ENCODE results near the gene TXNRD1. TPM values are rescaled to one million over a fixed set of nuclear protein-coding genes. Genes with fewer than 3 reads are reported as not detected.

Gene TXNRD1
- total and polyA plus RNA-seq, 9 donors, result 30.2 to 44.2 (median 40.8) TPM

DNA sequence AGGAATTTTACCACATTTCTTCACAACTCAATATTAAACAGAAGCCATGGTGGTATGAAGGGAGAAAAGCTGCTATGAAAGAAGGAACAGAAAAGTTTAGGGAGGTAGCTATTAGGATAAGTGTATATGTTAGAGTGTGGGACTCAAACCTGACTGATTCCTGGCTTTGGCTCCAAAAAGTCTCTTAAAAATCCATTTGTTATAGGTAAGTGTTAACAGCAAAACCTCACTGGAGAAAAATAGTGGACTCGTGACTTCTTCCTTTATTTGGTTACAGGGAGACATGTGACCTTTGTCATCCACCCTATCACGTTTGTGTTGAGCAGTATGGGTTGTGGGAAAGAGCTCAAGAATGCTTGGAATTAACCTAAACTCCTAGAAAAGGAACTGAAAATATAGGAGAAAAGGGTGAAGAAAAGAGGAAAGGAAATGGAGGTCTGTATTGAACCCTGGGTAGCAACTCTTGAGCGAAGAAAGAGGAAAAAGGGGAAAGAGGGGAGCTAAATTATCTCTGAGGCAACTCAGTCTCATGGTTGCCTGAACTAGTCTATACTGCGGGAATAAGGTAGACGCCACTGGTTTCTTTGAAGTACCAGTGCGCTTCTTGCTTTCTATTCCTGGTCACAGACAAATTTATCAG, 84.4 kb downstream of the TXNRD1 start:
- Histone ChIP-seq H3K27me3 (ENCODE audit: control insufficient read depth, insufficient read depth, low read length) (no peaks in the 10 kb centered on the region), H3K27ac (ENCODE audit: low read length) (no peak overlapping the region), H3K9me3 (replicated peaks; ENCODE audit: control insufficient read depth, low read depth, low read length) (no peaks in the 10 kb centered on the region), H3K4me3 (ENCODE audit: low read length) (no peak overlapping the region), H3K36me3 (ENCODE audit: control insufficient read depth, insufficient read depth, low read length) (peaks cover 8% of the 10 kb centered on the region), H3K4me1 (ENCODE audit: control insufficient read depth, insufficient read depth, low read length) (peaks cover 12% of the 10 kb centered on the region)
- WGBS (ENCODE audit: insufficient coverage), result 95% methylated on average over 3 of the region's 6 CpGs
- DNase-seq, result no peak

DNA sequence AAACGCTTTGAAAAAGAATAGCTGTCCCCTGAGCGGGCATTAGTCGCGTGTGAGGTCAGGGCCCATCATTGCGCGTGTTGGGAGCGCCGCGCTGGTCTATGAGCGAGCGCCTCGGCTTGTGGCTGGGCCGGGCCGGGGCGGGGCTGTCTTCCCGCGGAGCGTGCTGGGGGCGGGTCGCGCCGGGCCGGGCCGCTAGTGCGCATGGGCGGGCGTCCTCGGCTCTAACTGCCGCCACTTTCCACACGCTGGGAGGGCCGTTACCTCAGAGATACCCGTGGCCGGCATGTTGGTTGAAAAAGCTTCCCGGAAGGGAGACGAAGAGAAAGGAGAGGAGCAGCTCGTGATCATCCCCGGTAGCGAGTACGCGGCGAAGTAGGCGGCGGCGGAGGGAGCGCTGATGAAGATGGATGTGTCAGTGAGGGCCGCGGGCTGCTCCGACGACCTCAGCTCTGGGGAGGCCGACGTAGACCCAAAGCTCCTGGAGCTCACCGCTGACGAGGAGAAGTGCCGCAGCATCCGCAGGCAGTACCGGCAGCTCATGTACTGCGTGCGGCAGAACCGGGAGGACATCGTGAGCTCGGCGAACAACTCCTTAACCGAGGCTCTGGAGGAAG, 88.1 kb downstream of the TXNRD1 start, which contains the start of gene EID3:
Gene EID3, plus strand, starts transcription at position 202 of the 614 bp plus-strand sequence. Its CDS starts 196 bp downstream, at position 398.
- H3K27me3 ChIP-seq (ENCODE audit: control insufficient read depth, insufficient read depth, low read length), result no peaks in the 10 kb centered on the region
- H3K4me3 ChIP-seq (ENCODE audit: low read length), result peak within 1 kb of the TSS; percentile 67
- H3K27ac ChIP-seq (ENCODE audit: low read length), result peak within 1 kb of the TSS; percentile 87
- no peaks in the 10 kb centered on the region for H3K9me3 ChIP-seq (replicated peaks; ENCODE audit: control insufficient read depth, low read depth, low read length)
- 8% methylated on average over 63 of the region's 63 CpGs for WGBS (ENCODE audit: insufficient coverage)
- no peaks in the 10 kb centered on the region for H3K36me3 ChIP-seq (ENCODE audit: control insufficient read depth, insufficient read depth, low read length)
- DNase-seq, result peak; percentile 94
- peaks cover 12% of the 10 kb centered on the region for H3K4me1 ChIP-seq (ENCODE audit: control insufficient read depth, insufficient read depth, low read length)

DNA sequence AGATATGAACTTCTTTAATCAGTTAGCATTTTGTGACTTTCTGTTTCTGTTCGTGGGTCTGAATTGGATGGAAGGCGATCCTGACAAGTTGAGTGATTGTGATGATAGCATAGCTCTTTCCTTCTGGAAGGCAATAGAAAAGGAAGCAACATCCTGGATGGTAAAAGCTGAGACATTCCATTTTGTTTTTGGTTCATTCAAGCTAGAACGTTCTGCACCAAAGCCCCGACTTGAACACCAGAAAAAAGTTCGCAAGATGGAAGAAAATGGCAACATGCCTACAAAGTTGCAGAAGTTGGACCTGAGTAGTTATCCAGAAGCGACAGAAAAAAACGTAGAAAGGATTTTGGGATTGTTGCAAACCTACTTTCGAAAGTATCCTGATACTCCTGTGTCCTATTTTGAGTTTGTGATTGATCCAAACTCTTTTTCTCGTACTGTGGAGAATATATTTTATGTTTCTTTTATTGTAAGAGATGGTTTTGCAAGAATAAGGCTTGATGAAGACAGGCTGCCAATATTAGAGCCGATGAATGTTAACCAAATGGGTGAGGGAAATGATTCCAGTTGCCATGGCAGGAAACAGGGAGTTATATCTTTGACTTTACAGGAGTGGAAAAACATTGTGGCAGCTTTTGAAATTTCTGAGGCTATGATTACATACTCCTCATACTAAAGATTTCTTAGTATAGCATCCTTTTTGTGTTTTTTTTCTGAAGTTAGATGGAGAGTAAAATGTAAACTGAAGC, 88.9 kb downstream of the TXNRD1 start:
- WGBS (ENCODE audit: insufficient coverage), result 87% methylated on average over 10 of the region's 10 CpGs
- peaks cover 12% of the 10 kb centered on the region for H3K4me1 ChIP-seq (ENCODE audit: control insufficient read depth, insufficient read depth, low read length)
- H3K9me3 ChIP-seq (replicated peaks; ENCODE audit: control insufficient read depth, low read depth, low read length), result no peaks in the 10 kb centered on the region
- DNase-seq, result peak; percentile 50
- peak overlapping the region; percentile 79 for H3K27ac ChIP-seq (ENCODE audit: low read length)
- no peaks in the 10 kb centered on the region for H3K27me3 ChIP-seq (ENCODE audit: control insufficient read depth, insufficient read depth, low read length)
- peak overlapping the region; percentile 67 for H3K4me3 ChIP-seq (ENCODE audit: low read length)
- no peaks in the 10 kb centered on the region for H3K36me3 ChIP-seq (ENCODE audit: control insufficient read depth, insufficient read depth, low read length)

DNA sequence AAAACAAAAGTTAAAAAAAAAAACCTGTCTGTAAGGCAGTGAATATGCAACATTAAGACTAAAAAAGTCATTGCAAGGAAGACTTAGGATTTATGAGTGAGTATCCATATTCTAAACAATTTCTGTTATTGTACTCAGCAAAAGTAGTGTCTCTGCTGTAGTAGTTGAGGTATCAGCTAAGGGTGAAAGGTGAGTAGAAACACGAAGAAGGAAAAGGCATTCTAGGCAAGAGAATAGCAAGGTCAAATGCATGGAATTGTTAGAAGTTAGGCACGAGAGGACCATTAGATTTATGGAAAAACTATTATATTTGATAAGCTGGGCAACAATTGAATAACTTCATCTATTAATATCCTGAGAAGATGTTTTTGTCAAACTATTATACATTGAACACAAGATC, 89.8 kb downstream of the TXNRD1 start:
- Histone ChIP-seq H3K4me1 (ENCODE audit: control insufficient read depth, insufficient read depth, low read length) (peaks cover 12% of the 10 kb centered on the region), H3K9me3 (replicated peaks; ENCODE audit: control insufficient read depth, low read depth, low read length) (no peaks in the 10 kb centered on the region), H3K27me3 (ENCODE audit: control insufficient read depth, insufficient read depth, low read length) (no peaks in the 10 kb centered on the region), H3K27ac (ENCODE audit: low read length) (no peak overlapping the region), H3K4me3 (ENCODE audit: low read length) (no peak overlapping the region), H3K36me3 (ENCODE audit: control insufficient read depth, insufficient read depth, low read length) (peaks cover 2% of the 10 kb centered on the region)
- 100% methylated on average over 1 of the region's 2 CpGs for WGBS (ENCODE audit: insufficient coverage)
- DNase-seq, result no peak

DNA sequence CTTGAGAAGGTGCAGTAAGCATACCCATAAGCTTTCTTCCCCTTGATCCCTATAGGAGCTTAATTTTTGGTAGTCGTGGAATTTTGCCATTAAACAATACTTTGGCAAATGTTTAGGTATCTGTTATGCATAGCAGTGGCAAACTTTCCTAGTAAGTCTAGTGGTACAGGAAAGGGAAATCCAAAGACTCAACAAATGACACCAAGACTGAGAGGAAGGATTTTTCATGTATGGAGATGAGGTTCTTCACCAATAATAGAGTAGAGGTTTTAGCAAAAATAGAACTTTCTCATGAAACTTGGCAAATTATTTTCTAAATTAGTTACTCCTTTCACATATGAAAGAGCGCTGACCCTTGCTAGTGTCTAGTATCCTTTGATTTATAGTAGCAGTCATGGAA, 90.8 kb downstream of the TXNRD1 start:
- whole genome bisulfite sequencing (ENCODE audit: insufficient coverage), result no CpG with 5 or more reads among the region's 2 CpGs
- H3K4me1 ChIP-seq (ENCODE audit: control insufficient read depth, insufficient read depth, low read length), result peaks cover 12% of the 10 kb centered on the region
- peaks cover 4% of the 10 kb centered on the region for H3K36me3 ChIP-seq (ENCODE audit: control insufficient read depth, insufficient read depth, low read length)
- H3K27me3 ChIP-seq (ENCODE audit: control insufficient read depth, insufficient read depth, low read length), result no peaks in the 10 kb centered on the region
- H3K4me3 ChIP-seq (ENCODE audit: low read length), result no peak overlapping the region
- no peak for DNase-seq
- no peak overlapping the region for H3K27ac ChIP-seq (ENCODE audit: low read length)
- no peaks in the 10 kb centered on the region for H3K9me3 ChIP-seq (replicated peaks; ENCODE audit: control insufficient read depth, low read depth, low read length)

DNA sequence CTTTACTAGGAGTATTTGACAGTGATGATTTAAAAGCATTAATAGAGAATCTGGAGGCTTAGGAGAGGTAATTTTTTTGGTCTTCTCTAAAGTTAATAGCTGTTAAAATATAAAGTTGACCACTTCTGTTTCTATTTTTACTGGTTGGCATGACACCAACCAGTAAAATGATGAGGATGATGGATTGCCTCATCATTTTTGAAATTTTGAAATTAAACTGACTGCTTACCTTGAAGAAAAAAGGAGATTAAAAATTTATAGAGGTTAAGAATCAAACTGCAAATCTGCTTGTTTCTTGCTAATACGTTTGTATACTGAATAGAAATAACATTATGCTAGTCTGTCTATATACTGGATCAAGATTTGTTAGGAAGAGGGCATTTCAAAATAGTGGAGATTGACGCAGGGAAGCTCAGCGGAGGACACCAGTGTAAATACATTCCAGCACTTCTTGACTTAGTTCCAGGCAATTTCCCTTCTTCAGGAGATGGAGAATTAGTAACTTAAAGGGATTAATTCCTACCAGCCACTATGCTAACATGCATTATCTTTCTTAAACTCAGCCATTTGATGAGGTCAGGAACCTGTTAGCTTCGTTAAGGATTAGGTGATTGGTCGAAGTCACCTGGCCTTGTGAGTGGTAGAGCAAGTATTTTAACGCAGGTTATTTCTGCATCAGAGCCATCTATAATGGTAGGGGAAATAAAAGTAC, 91.5 kb downstream of the TXNRD1 start:
- DNase-seq, result no peak
- no peaks in the 10 kb centered on the region for H3K9me3 ChIP-seq (replicated peaks; ENCODE audit: control insufficient read depth, low read depth, low read length)
- WGBS (ENCODE audit: insufficient coverage), result 94% methylated on average over 2 of the region's 6 CpGs
- peaks cover 6% of the 10 kb centered on the region for H3K36me3 ChIP-seq (ENCODE audit: control insufficient read depth, insufficient read depth, low read length)
- H3K4me1 ChIP-seq (ENCODE audit: control insufficient read depth, insufficient read depth, low read length), result peaks cover 12% of the 10 kb centered on the region
- H3K27me3 ChIP-seq (ENCODE audit: control insufficient read depth, insufficient read depth, low read length), result no peaks in the 10 kb centered on the region
- no peak overlapping the region for H3K4me3 ChIP-seq (ENCODE audit: low read length)
- no peak overlapping the region for H3K27ac ChIP-seq (ENCODE audit: low read length)

DNA sequence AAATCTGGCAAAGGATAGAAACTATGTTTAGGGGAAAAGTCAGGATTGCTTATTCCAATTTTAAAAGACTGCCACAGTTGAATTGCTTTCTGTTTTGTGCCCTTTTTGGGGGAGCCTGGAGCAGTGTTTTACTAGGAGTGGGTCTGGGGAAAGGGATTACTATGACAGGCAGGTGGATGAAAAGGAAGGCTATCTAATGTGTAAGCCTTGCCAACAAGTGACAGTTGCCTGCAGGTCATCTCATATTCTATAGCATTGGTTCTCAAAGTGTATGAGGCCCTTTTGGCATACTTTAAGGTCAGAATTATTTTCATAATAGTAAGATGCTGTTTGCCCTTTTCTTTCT, 92.0 kb downstream of the TXNRD1 start:
- Histone ChIP-seq H3K9me3 (replicated peaks; ENCODE audit: control insufficient read depth, low read depth, low read length) (no peaks in the 10 kb centered on the region), H3K4me1 (ENCODE audit: control insufficient read depth, insufficient read depth, low read length) (peaks cover 12% of the 10 kb centered on the region), H3K27ac (ENCODE audit: low read length) (no peak overlapping the region), H3K27me3 (ENCODE audit: control insufficient read depth, insufficient read depth, low read length) (no peaks in the 10 kb centered on the region), H3K4me3 (ENCODE audit: low read length) (no peak overlapping the region), H3K36me3 (ENCODE audit: control insufficient read depth, insufficient read depth, low read length) (peaks cover 9% of the 10 kb centered on the region)
- no peak for DNase-seq

DNA sequence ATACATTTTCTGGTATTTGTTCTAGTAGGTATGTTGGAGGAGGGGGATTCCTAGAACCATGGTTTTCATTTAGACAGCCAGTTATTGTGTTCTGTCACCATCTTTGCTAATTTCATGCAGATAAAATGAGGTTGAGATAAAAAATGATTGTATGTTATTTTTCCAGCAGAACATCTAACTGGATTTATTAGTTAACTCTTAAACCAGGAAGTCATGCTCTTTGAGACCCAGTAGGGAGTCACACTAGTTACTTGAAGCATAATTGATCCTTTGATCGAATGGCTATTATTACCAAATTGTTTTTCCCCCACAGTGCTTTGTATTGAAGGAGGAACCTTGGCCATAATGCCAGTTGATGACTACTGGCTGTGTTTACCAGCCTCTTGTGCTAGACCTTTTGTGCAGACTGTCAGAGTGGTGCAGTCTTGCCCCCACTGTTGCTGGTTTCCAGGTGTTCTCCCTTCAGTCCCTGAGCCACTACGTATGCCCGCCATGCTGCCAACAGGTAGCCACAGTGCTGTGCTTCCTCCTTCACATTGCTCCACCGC, 93.9 kb downstream of the TXNRD1 start:
- H3K36me3 ChIP-seq (ENCODE audit: control insufficient read depth, insufficient read depth, low read length), result peaks cover 17% of the 10 kb centered on the region
- WGBS (ENCODE audit: insufficient coverage), result no CpG with 5 or more reads among the region's 4 CpGs
- DNase-seq, result no peak
- H3K27ac ChIP-seq (ENCODE audit: low read length), result no peak overlapping the region
- H3K4me3 ChIP-seq (ENCODE audit: low read length), result no peak overlapping the region
- no peaks in the 10 kb centered on the region for H3K4me1 ChIP-seq (ENCODE audit: control insufficient read depth, insufficient read depth, low read length)
- H3K9me3 ChIP-seq (replicated peaks; ENCODE audit: control insufficient read depth, low read depth, low read length), result no peaks in the 10 kb centered on the region
- no peaks in the 10 kb centered on the region for H3K27me3 ChIP-seq (ENCODE audit: control insufficient read depth, insufficient read depth, low read length)

DNA sequence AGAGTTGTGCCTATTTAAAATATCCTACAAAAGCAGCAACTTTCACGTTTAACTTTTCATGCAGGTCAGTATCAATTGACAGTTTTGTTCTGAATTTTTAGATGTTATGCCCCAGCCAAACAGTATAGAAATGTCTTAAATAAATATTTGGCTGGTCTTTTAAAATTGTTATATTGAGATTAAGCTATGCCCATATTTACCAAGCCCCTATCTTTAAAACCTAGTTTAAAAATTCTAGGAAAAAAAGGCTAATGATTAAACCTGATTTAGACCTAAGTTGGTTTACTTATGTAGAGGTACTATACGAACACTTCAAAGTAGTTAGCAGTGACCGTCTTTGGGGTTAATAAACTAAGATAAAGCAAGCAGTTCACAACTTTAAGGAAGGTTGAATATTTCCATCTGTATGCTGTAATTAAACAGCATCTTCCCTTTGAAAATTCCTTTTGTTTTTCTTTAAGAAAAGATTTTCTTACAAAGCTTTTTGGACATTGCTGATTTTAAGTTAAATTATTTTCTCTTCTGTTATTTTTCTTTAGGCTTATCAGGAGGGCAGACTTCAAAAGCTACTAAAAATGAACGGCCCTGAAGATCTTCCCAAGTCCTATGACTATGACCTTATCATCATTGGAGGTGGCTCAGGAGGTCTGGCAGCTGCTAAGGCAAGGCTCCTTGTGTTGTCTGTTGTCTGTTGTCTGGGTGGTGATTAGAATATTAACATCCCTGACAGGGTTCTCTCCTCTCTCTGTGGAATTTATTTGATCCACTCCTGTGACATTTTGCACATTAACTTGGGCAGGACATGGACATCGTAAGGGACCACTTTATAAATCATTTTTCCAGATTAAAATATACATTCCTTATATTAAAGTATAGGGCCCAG, 95.4 kb downstream of the TXNRD1 start:
- DNase-seq, result no peak
- peaks cover 22% of the 10 kb centered on the region for H3K36me3 ChIP-seq (ENCODE audit: control insufficient read depth, insufficient read depth, low read length)
- no CpG with 5 or more reads among the region's 5 CpGs for WGBS (ENCODE audit: insufficient coverage)

More for the DNA sequence above, 95.4 kb downstream of the TXNRD1 start:
- no peak overlapping the region for H3K4me3 ChIP-seq (ENCODE audit: low read length)
- no peaks in the 10 kb centered on the region for H3K4me1 ChIP-seq (ENCODE audit: control insufficient read depth, insufficient read depth, low read length)
- no peak overlapping the region for H3K27ac ChIP-seq (ENCODE audit: low read length)
- H3K27me3 ChIP-seq (ENCODE audit: control insufficient read depth, insufficient read depth, low read length), result no peaks in the 10 kb centered on the region
- H3K9me3 ChIP-seq (replicated peaks; ENCODE audit: control insufficient read depth, low read depth, low read length), result no peaks in the 10 kb centered on the region

All from muscle of leg (tissue), 11 donors.